Lower leg skin (tissue), 4 donors: ENCODE results near the gene AP5B1. TPM values are rescaled to one million over a fixed set of nuclear protein-coding genes. Genes with fewer than 3 reads are reported as not detected.
"Not testable (repeated sequence)": the region's sequence is repeated elsewhere in the genome, so short reads cannot be mapped to it uniquely, and the experiment has no call there.

Experiments used
- DNase-seq, 2 donors: peaks; one replicate each; pipeline ENCODE4 v3.0.0-alpha.2; 2019; ENCODE audit warnings: low spot score in 2 of 2
- H3K4me3 ChIP-seq: fragments of 200-600 bp; sonication (generic); 2 replicates; pipeline ENCODE4 v1.5.1; 2017; ENCODE audit warnings: mild to moderate bottlenecking, low read depth; ENCODE audit not compliant: poor library complexity, severe bottlenecking
- CTCF ChIP-seq, 3 donors: fragments of 450-650 bp; IDR thresholded peaks; one replicate each; pipeline ENCODE4 v1.5.1; 2016; ENCODE audit warnings: antibody characterized with exemption in 3 of 3, mild to moderate bottlenecking in 3 of 3, moderate library complexity in 2 of 3
- POLR2A ChIP-seq, 2 donors: fragments of 450-650 bp; IDR thresholded peaks; one replicate each; pipeline ENCODE4 v1.6.1; 2016 to 2017; ENCODE audit warnings: antibody characterized with exemption in 2 of 2, mild to moderate bottlenecking in 1 of 2, moderate library complexity in 1 of 2
- WGBS, 2 donors: methylation state at CpG; one replicate each; pipeline ENCODE4 v1.1.5; 2018; 5-methylcytosine and 5-hydroxymethylcytosine counted together
- intact Hi-C: fragments of 100-400 bp; cut with DNase I; formaldehyde crosslinking; loops from one replicate; pipeline ENCODE4 v1.15.0; 2023; ENCODE audit warnings: low total_unique reads
- total RNA-seq, 4 donors: library from RNA; depleted of rRNA; stranded (reverse); fragments of >200 nt; gene quantifications; one replicate each; pipeline ENCODE4 v1.1.0, GENCODE V29; 2016

The AP5B1 gene
- total RNA-seq, 4 donors from 2014 or later = 32.2 to 44.3 (median 39.7) TPM

- intact Hi-C loops = loop anchor here (10.0 kb wide), 2 partner anchors 51 to 59 kb away; partner anchors contain the start of gene KAT5
- WGBS, 2 donors = 51 to 56% methylated on average over 8 of the region's 8 CpGs
- TF ChIP-seq CTCF (IDR thresholded peaks at IDR 0.05) (no peak), POLR2A (IDR thresholded peaks at IDR 0.05) (no peak)
- no peak overlapping the region for H3K4me3 ChIP-seq
- peak in 1 of 2 donors; percentile 75 for DNase-seq
Measured at GRCh38 chr11:65773784-65774411, 6.9 kb downstream of the AP5B1 start.

GRCh38 chr11:65771589-65772112, 9.1 kb downstream of the AP5B1 start:
- no peak for TF ChIP-seq CTCF (IDR thresholded peaks at IDR 0.05)
- no peak for TF ChIP-seq POLR2A (IDR thresholded peaks at IDR 0.05)
- no peak overlapping the region for H3K4me3 ChIP-seq
- DNase-seq = peak in 1 of 2 donors; percentile 32
- WGBS, 2 donors = 69 to 72% methylated on average over 6 of the region's 6 CpGs
- intact Hi-C loops = loop anchor here (10.0 kb wide), 2 partner anchors 53 to 57 kb away; partner anchors contain the start of gene KAT5

GRCh38 chr11:65770951-65771567, 9.7 kb downstream of the AP5B1 start:
- WGBS, 2 donors = 84% methylated on average over 12 of the region's 12 CpGs
- no peak overlapping the region for H3K4me3 ChIP-seq
- TF ChIP-seq CTCF (IDR thresholded peaks at IDR 0.05) (no peak), POLR2A (IDR thresholded peaks at IDR 0.05) (no peak)
- intact Hi-C loops = loop anchor here (10.0 kb wide), 2 partner anchors 54 to 56 kb away; partner anchors contain the start of gene KAT5
- peak in 1 of 2 donors; percentile 43 for DNase-seq

GRCh38 chr11:65767806-65768205, 13.0 kb downstream of the AP5B1 start:
- H3K4me3 ChIP-seq, intact Hi-C loops: not testable (repeated sequence)
- 64 to 67% methylated on average over 5 of the region's 5 CpGs for WGBS, 2 donors
- peak in 1 of 2 donors; percentile 37 for DNase-seq

GRCh38 chr11:65767406-65767805, 13.4 kb downstream of the AP5B1 start:
- no peak for TF ChIP-seq CTCF (IDR thresholded peaks at IDR 0.05)
- TF ChIP-seq POLR2A (IDR thresholded peaks at IDR 0.05) = no peak
- 48 to 50% methylated on average over 10 of the region's 10 CpGs for WGBS, 2 donors
- intact Hi-C loops = no loop called here
- no peak for DNase-seq
- no peak overlapping the region for H3K4me3 ChIP-seq

- WGBS, 2 donors = 32 to 37% methylated on average over 7 of the region's 7 CpGs
- no peak overlapping the region for H3K4me3 ChIP-seq
- no peak for TF ChIP-seq POLR2A (IDR thresholded peaks at IDR 0.05)
- no peak for TF ChIP-seq CTCF (IDR thresholded peaks at IDR 0.05)
- DNase-seq = peak in 1 of 2 donors; percentile 15
- intact Hi-C loops = no loop called here
Measured at GRCh38 chr11:65766535-65766934, 14.2 kb downstream of the AP5B1 start.
